Skeletal muscle satellite cell (primary cell): ENCODE results near the gene MRPL24. TPM values are rescaled to one million over a fixed set of nuclear protein-coding genes. Genes with fewer than 3 reads are reported as not detected.
A peak's percentile ranks its signal among the peaks of the same experiment; 100 is the strongest.

Experiments used
- H3K27me3 ChIP-seq: 2 replicates; pipeline ENCODE4 v1.7.0; 2013; ENCODE audit warnings: low read length; ENCODE audit not compliant: control insufficient read depth, insufficient read depth
- H3K36me3 ChIP-seq: 2 replicates; pipeline ENCODE4 v1.7.0; 2013; ENCODE audit warnings: mild to moderate bottlenecking, control low read depth, low read length; ENCODE audit not compliant: insufficient read depth
- H3K4me1 ChIP-seq: 2 replicates; pipeline ENCODE4 v1.7.0; 2013; ENCODE audit warnings: low read length; ENCODE audit not compliant: control insufficient read depth, insufficient read depth
- H3K4me2 ChIP-seq: 2 replicates; pipeline ENCODE4 v1.7.0; 2013; ENCODE audit warnings: mild to moderate bottlenecking, low read length
- H3K4me3 ChIP-seq: 2 replicates; pipeline ENCODE4 v1.7.0; 2013; ENCODE audit warnings: low read length
- H3K9ac ChIP-seq: 2 replicates; pipeline ENCODE4 v1.7.0; 2013; ENCODE audit warnings: mild to moderate bottlenecking, low read depth, low read length, moderate library complexity
- H3K9me3 ChIP-seq: replicated peaks from 2 replicates; pipeline ENCODE4 v1.7.0; 2013; ENCODE audit warnings: mild to moderate bottlenecking, control low read depth, low read length
- total RNA-seq: library from RNA; depleted of rRNA; stranded (reverse); fragments of >200 nt; gene quantifications from 2 replicates; pipeline ENCODE4 v1.2.3, GENCODE V29; 2012; rRNA removed

The MRPL24 gene
- 59.2 and 63.1 TPM in 2 replicates for total RNA-seq

- H3K9ac ChIP-seq = peak within 1 kb of the TSS; percentile 88
- H3K27me3 ChIP-seq = no peaks in the 10 kb centered on the region
- H3K36me3 ChIP-seq = peaks cover 60% of the 10 kb centered on the region
- H3K4me3 ChIP-seq = peak within 1 kb of the TSS; percentile 86
- H3K4me1 ChIP-seq = peaks cover 11% of the 10 kb centered on the region
- peak within 1 kb of the TSS; percentile 91 for H3K4me2 ChIP-seq
- no peaks in the 10 kb centered on the region for H3K9me3 ChIP-seq
These were observed at the start of gene MRPL24 for GRCh38 chr1:156740741-156741480. MRPL24 (minus strand) TSS chr1:156741088; CDS start chr1:156738704, 2,384 bp downstream.

DNA sequence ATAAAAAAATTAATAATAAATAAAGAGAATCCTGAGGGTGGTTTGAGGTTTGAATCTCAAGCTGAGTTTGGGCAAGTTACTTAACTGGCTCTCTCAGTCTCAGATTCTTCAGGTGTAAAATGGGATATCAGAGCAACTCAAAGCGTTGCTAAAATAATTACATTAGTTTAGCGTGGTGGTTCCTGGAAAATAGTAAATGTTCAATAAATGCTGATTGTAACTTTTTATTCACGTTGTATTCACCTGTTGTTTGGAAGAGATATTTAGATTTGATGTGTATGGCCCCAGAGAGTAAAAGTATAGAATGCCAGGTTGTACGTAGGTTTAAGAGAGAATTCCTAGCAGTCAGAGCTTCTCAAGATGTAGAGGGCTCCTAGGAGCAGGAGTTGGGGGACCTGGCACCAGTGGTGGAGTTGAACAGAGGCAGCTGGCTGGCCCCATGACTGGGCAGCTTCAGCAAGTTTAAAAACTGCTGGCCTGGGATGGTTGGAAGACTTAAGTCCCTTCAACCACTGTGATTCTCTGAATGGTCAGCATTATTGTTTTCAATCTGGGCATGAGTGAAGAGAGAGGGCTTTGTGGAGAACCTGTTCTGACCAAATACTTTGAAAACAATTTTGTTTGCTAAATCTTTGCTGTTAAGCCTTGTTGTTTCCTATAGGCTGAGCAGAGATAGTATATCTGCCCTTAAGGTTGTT is 48.9 kb upstream of the MRPL24 start:
- H3K36me3 ChIP-seq = peaks cover 66% of the 10 kb centered on the region

GRCh38 chr1:156788136-156788535 is 47.2 kb upstream of the MRPL24 start:
- H3K4me1 ChIP-seq = no peaks in the 10 kb centered on the region
- peaks cover 65% of the 10 kb centered on the region for H3K36me3 ChIP-seq
- no peak overlapping the region for H3K4me2 ChIP-seq
- no peak overlapping the region for H3K9ac ChIP-seq
- no peak overlapping the region for H3K4me3 ChIP-seq
- H3K27me3 ChIP-seq = no peaks in the 10 kb centered on the region
- no peaks in the 10 kb centered on the region for H3K9me3 ChIP-seq

More for the DNA sequence above, 48.9 kb upstream of the MRPL24 start:
- Histone ChIP-seq H3K27me3 (no peaks in the 10 kb centered on the region), H3K4me2 (no peak overlapping the region), H3K9ac (no peak overlapping the region), H3K9me3 (no peaks in the 10 kb centered on the region), H3K4me1 (no peaks in the 10 kb centered on the region), H3K4me3 (no peak overlapping the region)

GRCh38 chr1:156786640-156787039 is 45.8 kb upstream of the MRPL24 start:
- Histone ChIP-seq H3K4me3 (no peak overlapping the region), H3K27me3 (no peaks in the 10 kb centered on the region), H3K4me2 (no peak overlapping the region), H3K4me1 (peaks cover 6% of the 10 kb centered on the region), H3K9me3 (no peaks in the 10 kb centered on the region), H3K9ac (no peak overlapping the region), H3K36me3 (peaks cover 62% of the 10 kb centered on the region)

DNA sequence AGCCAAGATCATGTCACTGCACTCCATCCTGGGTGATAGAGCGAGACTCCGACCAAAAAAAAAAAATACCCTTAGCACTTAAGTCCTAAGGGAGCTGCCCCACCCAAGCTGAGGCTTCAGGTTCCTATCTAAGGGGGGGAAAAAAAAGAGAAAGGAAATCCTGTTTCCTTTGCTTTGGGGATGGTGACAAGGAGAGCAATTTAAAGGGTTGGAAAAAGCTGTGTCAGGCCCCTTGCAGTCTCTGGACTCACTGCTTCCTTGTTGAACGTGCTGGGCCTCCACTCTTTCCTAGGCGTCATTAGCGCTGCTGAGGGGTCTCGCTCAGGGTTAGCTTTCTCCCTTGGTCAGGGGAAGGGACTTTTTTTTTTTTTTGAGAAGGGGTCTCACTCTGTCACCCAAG is 44.6 kb upstream of the MRPL24 start:
- Histone ChIP-seq H3K27me3 (no peaks in the 10 kb centered on the region), H3K9ac (no peak overlapping the region), H3K9me3 (no peaks in the 10 kb centered on the region), H3K36me3 (peaks cover 53% of the 10 kb centered on the region), H3K4me1 (peaks cover 16% of the 10 kb centered on the region), H3K4me2 (no peak overlapping the region), H3K4me3 (no peak overlapping the region)

DNA sequence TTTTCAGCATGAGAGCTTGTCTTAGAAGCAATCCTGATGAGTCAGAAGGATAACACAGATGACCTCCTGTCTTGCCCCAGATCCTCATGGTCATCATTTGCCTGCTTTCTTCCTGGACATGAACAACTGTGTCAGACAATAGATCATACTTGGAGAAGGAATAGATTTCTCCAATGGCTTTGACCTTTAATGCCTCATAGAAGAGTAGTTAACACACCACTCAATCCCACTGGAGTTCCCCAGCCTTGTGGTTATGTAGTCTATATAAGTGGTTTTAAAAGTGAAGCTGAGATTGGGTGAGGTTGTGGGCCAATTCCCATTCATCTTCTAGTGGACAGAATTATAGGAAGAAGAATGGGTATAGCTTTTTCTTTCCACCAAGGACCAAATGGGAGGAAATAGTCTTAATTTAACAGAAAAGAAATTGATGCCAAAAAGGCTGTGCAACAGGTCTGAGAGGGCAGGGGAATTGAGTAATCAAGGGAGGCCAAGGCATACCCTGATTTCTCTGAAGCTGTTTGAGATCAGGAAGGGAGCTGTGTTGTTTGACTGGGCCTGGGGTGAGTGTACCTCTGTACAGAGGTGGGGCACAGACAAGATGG is 40.8 kb upstream of the MRPL24 start:
- H3K9me3 ChIP-seq = no peaks in the 10 kb centered on the region
- peaks cover 16% of the 10 kb centered on the region for H3K4me1 ChIP-seq
- H3K4me2 ChIP-seq = peak overlapping the region; percentile 15
- H3K27me3 ChIP-seq = no peaks in the 10 kb centered on the region
- H3K9ac ChIP-seq = no peak overlapping the region
- H3K36me3 ChIP-seq = peaks cover 34% of the 10 kb centered on the region
- no peak overlapping the region for H3K4me3 ChIP-seq

GRCh38 chr1:156777573-156777972 is 36.7 kb upstream of the MRPL24 start:
- H3K4me3 ChIP-seq = no peak overlapping the region

DNA sequence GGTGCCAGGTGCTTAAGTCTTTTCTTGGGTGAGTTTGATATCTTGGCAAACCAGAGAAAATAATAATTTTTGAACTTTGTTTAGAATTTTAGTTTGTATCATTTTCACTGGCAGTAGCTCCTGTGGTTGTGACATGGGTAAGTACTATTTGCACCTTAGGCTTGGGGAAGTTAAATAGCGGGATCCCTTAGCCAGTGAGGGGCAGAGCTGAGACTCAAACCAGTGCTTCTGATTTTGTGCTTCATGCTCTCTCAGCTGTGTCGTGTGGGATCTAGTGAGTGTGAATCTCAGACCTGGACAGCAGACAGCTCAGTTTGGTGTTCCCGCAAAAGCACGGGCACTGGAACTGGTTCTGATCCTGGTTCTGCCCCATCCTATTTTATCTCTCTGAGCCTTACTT is 36.1 kb upstream of the MRPL24 start:
- Histone ChIP-seq H3K4me2 (no peak overlapping the region), H3K4me3 (no peak overlapping the region), H3K9me3 (no peaks in the 10 kb centered on the region), H3K4me1 (peaks cover 13% of the 10 kb centered on the region), H3K27me3 (no peaks in the 10 kb centered on the region), H3K36me3 (peaks cover 4% of the 10 kb centered on the region), H3K9ac (no peak overlapping the region)

More at GRCh38 chr1:156777573-156777972, 36.7 kb upstream of the MRPL24 start:
- Histone ChIP-seq H3K27me3 (no peaks in the 10 kb centered on the region), H3K9ac (no peak overlapping the region), H3K4me2 (no peak overlapping the region), H3K9me3 (no peaks in the 10 kb centered on the region), H3K4me1 (peaks cover 16% of the 10 kb centered on the region), H3K36me3 (peaks cover 10% of the 10 kb centered on the region)

- Histone ChIP-seq H3K4me3 (no peak overlapping the region), H3K9ac (no peak overlapping the region), H3K4me2 (no peak overlapping the region), H3K4me1 (peaks cover 1% of the 10 kb centered on the region), H3K27me3 (no peaks in the 10 kb centered on the region), H3K36me3 (peaks cover 10% of the 10 kb centered on the region), H3K9me3 (no peaks in the 10 kb centered on the region)
These were observed 34.9 kb upstream of the MRPL24 start for GRCh38 chr1:156775799-156776198.

DNA sequence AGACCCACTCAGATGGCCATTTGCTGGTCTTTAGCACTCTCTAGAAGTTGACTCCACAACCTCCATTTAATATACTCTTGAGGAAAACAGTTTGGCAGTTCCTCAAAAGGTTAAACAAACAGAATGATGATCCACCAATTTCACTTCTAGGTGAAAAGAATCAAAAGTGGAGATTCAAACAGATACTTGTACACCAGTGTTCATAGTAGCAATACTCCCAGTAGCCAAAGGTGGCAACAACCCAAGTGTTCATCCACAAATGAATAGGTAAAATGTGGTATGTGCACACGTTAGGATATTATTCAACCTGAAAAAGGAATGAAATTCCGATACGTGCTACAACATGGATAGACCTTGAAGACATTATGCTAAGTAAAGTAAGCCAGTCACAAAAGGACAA is 32.7 kb upstream of the MRPL24 start:
- H3K4me2 ChIP-seq = no peak overlapping the region
- H3K36me3 ChIP-seq = peaks cover 14% of the 10 kb centered on the region
- H3K4me3 ChIP-seq = no peak overlapping the region
- no peaks in the 10 kb centered on the region for H3K27me3 ChIP-seq
- no peak overlapping the region for H3K9ac ChIP-seq
- no peaks in the 10 kb centered on the region for H3K9me3 ChIP-seq
- peaks cover 7% of the 10 kb centered on the region for H3K4me1 ChIP-seq

DNA sequence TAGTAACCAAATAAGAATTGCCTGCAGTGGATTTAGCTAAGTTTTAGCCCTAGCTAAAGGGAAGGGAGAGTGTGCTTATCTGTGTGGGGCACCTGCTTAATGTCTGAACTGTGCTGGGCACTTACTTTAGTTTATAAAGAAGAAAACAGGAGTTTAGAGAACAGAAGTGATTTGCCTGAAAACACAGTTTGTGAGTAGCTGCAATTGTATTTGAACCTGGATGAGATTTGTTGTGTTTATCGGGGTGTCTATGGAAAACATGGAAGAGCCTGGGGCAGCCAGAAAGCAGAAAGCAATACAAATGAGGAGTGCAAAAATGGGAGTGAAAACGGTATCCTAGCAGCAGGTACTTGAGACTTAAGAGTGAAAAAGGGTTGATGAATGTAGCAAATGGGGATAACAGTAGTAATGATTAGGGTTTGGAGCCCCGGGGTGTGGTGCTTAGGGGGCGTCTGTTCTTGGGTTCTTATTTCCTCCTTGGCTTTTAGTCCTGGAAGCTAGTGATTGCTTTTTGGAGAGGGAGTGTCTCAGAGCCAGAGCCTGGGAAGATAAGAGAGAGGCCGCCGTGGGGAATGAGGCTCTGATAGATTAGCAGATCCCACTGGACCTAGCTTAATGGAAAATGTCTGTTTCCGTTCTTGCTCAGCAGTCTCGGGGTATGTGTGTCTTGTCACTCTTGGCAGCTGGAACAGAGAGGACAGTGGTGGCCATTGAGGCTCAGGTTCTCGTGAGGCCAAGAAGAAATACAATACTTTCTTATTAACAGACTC is 32.0 kb upstream of the MRPL24 start:
- H3K4me3 ChIP-seq = no peak overlapping the region
- no peaks in the 10 kb centered on the region for H3K9me3 ChIP-seq
- H3K36me3 ChIP-seq = peaks cover 14% of the 10 kb centered on the region
- peaks cover 9% of the 10 kb centered on the region for H3K4me1 ChIP-seq
- no peak overlapping the region for H3K4me2 ChIP-seq
- H3K9ac ChIP-seq = no peak overlapping the region
- no peaks in the 10 kb centered on the region for H3K27me3 ChIP-seq
